ENCODE results near the gene ELN. TPM values are rescaled to one million over a fixed set of nuclear protein-coding genes. Genes with fewer than 3 reads are reported as not detected.

The ELN gene
- total and polyA plus RNA-seq, 2 of the 8 experiments (the other 6 are each of a cell fraction or from before 2014, with no cell fraction given) = 5.1 to 5.6 TPM

- POLR2A ChIA-PET (ENCODE audit: partially characterized antibody) = interaction anchor here (0.7 to 1.6 kb wide), 6 partner anchors 10 to 350 kb away, joined by 3 to 6 read pairs (median 4); partner anchors contain the start of gene LIMK1
- Histone ChIP-seq H3K18ac (ENCODE audit: extremely low read depth, low read length) (no peak overlapping the region), H2AK5ac (ENCODE audit: low read depth, low read length) (no peak overlapping the region), H2BK5ac (ENCODE audit: low read depth, low read length) (no peak overlapping the region), H3K23ac (ENCODE audit: insufficient read length) (no peak overlapping the region), H3K79me1 (ENCODE audit: low read depth, low read length) (no peaks in the 10 kb centered on the region), H4K5ac (ENCODE audit: insufficient read length, low read depth, low read length) (no peak overlapping the region), H3K27ac (ENCODE audit: low read depth, low read length) (no peak overlapping the region), H3K4me2 (ENCODE audit: insufficient read depth in 1 of 2, low read depth in 2 of 2, low read length in 2 of 2) (no peak overlapping the region), H4K20me1 (replicated peaks in 1 of 2; ENCODE audit: control insufficient read depth in 1 of 2, insufficient read depth in 2 of 2, low read length in 2 of 2) (no peaks in the 10 kb centered on the region), H3K4me3 (ENCODE audit: extremely low read depth in 1 of 4, insufficient read depth in 2 of 4, low read depth in 3 of 4, low read length in 4 of 4) (no peak overlapping the region), H3K56ac (replicated peaks; ENCODE audit: insufficient read length, low read depth, low read length) (no peak overlapping the region), H3K9me3 (ENCODE audit: insufficient read depth in 2 of 2, low read depth in 1 of 2, low read length in 1 of 2) (no peaks in the 10 kb centered on the region), H2BK12ac (ENCODE audit: low read depth, low read length) (no peak overlapping the region), H3K9ac (replicated peaks in 1 of 4; ENCODE audit: extremely low read depth in 1 of 4, low read depth in 3 of 4, low read length in 3 of 4) (no peak overlapping the region), H2BK120ac (replicated peaks; ENCODE audit: low read depth, low read length) (no peak overlapping the region), H3K36me3 (ENCODE audit: control insufficient read depth in 2 of 4, insufficient read depth in 4 of 4, low read length in 3 of 4) (no peaks in the 10 kb centered on the region), H3K4ac (replicated peaks; ENCODE audit: insufficient read length, low read depth, low read length) (no peak overlapping the region), H3K14ac (ENCODE audit: insufficient read length) (no peak overlapping the region), H4K8ac (ENCODE audit: extremely low read depth, insufficient read depth, low read length) (no peak overlapping the region), H2AFZ (ENCODE audit: low read length) (no peak overlapping the region; the same call in 1 of the 2 replicates), H3K4me1 (replicated peaks in 1 of 4; ENCODE audit: control insufficient read depth in 3 of 4, insufficient read depth in 4 of 4, low read length in 3 of 4) (no peaks in the 10 kb centered on the region; a peak in 2 of 7 replicates), H2BK15ac (ENCODE audit: low read length) (no peak overlapping the region), H4K91ac (replicated peaks; ENCODE audit: insufficient read length, low read length) (no peak overlapping the region), H2BK20ac (ENCODE audit: low read length) (no peak overlapping the region), H3K27me3 (replicated peaks in 1 of 4; ENCODE audit: control insufficient read depth in 3 of 4, extremely low read depth in 1 of 4, insufficient read depth in 3 of 4, low read length in 3 of 4) (peaks cover 0 to 3% (median 0%) of the 10 kb centered on the region in 4 experiments; a peak in 1 of 7 replicates), H3K79me2 (ENCODE audit: control insufficient read depth in 1 of 2, insufficient read depth in 2 of 2, low read length in 2 of 2) (no peaks in the 10 kb centered on the region), H3K23me2 (ENCODE audit: low read depth, low read length) (no peaks in the 10 kb centered on the region)
- CTCF ChIA-PET (ENCODE audit: partially characterized antibody) = interaction anchor here (0.9 to 3.6 kb wide), 14 partner anchors 8 to 342 kb away, joined by 3 to 12 read pairs (median 3); no protein-coding TSS in a partner anchor
- WGBS, 2 experiments (ENCODE audit: extremely low coverage in 1 of 2, insufficient coverage in 1 of 2, insufficient read length in 1 of 2, insufficient replicate concordance in 2 of 2, low coverage in 1 of 2, low lambda C conversion rate in 2 of 2, missing lambda C conversion rate in 1 of 2) = 89% methylated on average over 21 of the region's 21 CpGs; no CpG with 5 or more reads in 1 of the 2 experiments
- TF ChIP-seq KDM4A (IDR thresholded peaks at IDR 0.05; ENCODE audit: low read depth, low read length, severe bottlenecking) (no peak), CTCF (IDR thresholded peaks at IDR 0.05; ENCODE audit: control extremely low read depth in 1 of 3, insufficient read depth in 1 of 3, low read depth in 1 of 3, low read length in 3 of 3) (peak in 2 of 3 experiments; percentile 2 to 21; a peak in 2 of 4 replicates), RAD21 (IDR thresholded peaks at IDR 0.05 in 1 of 2, conservative IDR thresholded peaks at IDR 0.05 in 1 of 2; ENCODE audit: low read depth in 2 of 2, low read length in 2 of 2) (peak in 1 of 2 experiments; percentile 12; a peak in 1 of 4 replicates)
- DNase-seq (ENCODE audit: low read depth in 1 of 2, low spot score in 2 of 2) (no peak), FAIRE-seq (no peak)
These were observed 32.0 kb downstream of the ELN start for GRCh38 chr7:74059681-74060588.
